Ishikawa (cell line): ENCODE data around the gene ARID2.

Source experiments
- CEBPB ChIP-seq: IDR thresholded peaks from 2 replicates; pipeline ENCODE4 v1.6.1; 2012
- CREB1 ChIP-seq: IDR thresholded peaks from 2 replicates; pipeline ENCODE4 v1.6.1; 2012; ENCODE audit warnings: low read depth
- EGR1 ChIP-seq: IDR thresholded peaks from 2 replicates; pipeline ENCODE4 v1.6.1; 2012
- EP300 ChIP-seq: IDR thresholded peaks from 2 replicates; pipeline ENCODE4 v1.6.1; 2012; ENCODE audit warnings: borderline replicate concordance
- FOXM1 ChIP-seq: IDR thresholded peaks from 2 replicates; pipeline ENCODE4 v1.6.1; 2012; ENCODE audit warnings: low read depth, borderline replicate concordance
- MAX ChIP-seq: IDR thresholded peaks from 2 replicates; pipeline ENCODE4 v1.6.1; 2012
- NFIC ChIP-seq: IDR thresholded peaks from 2 replicates; pipeline ENCODE4 v1.6.1; 2012
- RAD21 ChIP-seq: IDR thresholded peaks from 2 replicates; pipeline ENCODE4 v1.6.1; 2012; ENCODE audit warnings: low read depth
- REST ChIP-seq: IDR thresholded peaks from 2 replicates; pipeline ENCODE4 v1.6.1; 2012; ENCODE audit warnings: low read depth, mild to moderate bottlenecking
- TAF1 ChIP-seq: IDR thresholded peaks from 2 replicates; pipeline ENCODE4 v1.6.1; 2012; ENCODE audit warnings: low read depth, mild to moderate bottlenecking
- TCF12 ChIP-seq: IDR thresholded peaks from 2 replicates; pipeline ENCODE4 v1.6.1; 2012; ENCODE audit warnings: low read depth
- TEAD4 ChIP-seq: IDR thresholded peaks from 2 replicates; pipeline ENCODE4 v1.6.1; 2012
- USF1 ChIP-seq: IDR thresholded peaks from 2 replicates; pipeline ENCODE4 v1.6.1; 2012
- YY1 ChIP-seq: IDR thresholded peaks from 2 replicates; pipeline ENCODE4 v1.6.1; 2012; ENCODE audit warnings: low read depth
- ZBTB7A ChIP-seq: IDR thresholded peaks from 2 replicates; pipeline ENCODE4 v1.6.1; 2012; ENCODE audit warnings: low read depth

ARID2 gene

GRCh38 chr12:45944771-45945170, 215.3 kb downstream of the ARID2 start:
- no peak for TF ChIP-seq TAF1

GRCh38 chr12:45946435-45946834, 216.9 kb downstream of the ARID2 start:
- TF ChIP-seq NFIC (no peak), RAD21 (no peak), EGR1 (no peak), REST (no peak), CREB1 (no peak), TAF1 (no peak), EP300 (no peak), CEBPB (no peak), TEAD4 (no peak), FOXM1 (no peak), YY1 (no peak), USF1 (no peak), TCF12 (no peak), ZBTB7A (no peak), MAX (no peak)

DNA sequence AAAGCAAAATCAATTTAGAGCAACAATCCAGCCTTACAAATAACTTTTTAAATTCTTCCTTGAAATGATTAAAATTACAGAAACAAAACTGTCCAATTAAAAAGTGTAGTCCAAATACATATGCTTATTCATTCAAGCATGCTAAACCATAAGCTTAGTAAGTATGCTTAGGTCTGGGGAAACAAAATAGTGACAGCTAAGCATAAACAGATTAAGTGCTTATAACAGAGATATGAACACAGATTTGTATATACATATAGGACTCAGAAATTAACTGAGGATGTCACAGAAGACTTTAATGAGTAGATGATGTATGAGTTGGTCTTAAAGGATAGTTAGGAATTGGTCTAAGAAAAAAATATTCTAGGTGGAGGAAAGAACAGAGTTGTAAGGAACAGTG, 219.0 kb downstream of the ARID2 start:
- no peak for TF ChIP-seq ZBTB7A
- no peak for TF ChIP-seq USF1
- TF ChIP-seq TEAD4 = no peak
- TF ChIP-seq TCF12 = no peak
- no peak for TF ChIP-seq MAX
- no peak for TF ChIP-seq RAD21
- no peak for TF ChIP-seq CEBPB
- TF ChIP-seq TAF1 = no peak
